LNCaP clone FGC (cell line): ENCODE measurements around the gene ZDHHC9.

Source experiments
- DNase-seq: peaks from one replicate; pipeline ENCODE4 v3.0.0-alpha.2; 2011; ENCODE audit warnings: low read depth
- H3K4me3 ChIP-seq: 2 replicates; pipeline ENCODE4 v1.5.1; 2011; ENCODE audit warnings: mild to moderate bottlenecking, low read depth, low read length, control low read depth
- TF ChIP-seq, protein P1 (sequence below): IDR thresholded peaks from 2 replicates; pipeline ENCODE4 v1.5.1; 2012; ENCODE audit warnings: mild to moderate bottlenecking; ENCODE audit not compliant: control insufficient read depth, insufficient read depth; ENCODE audit errors: extremely low read depth

The ZDHHC9 gene

DNA sequence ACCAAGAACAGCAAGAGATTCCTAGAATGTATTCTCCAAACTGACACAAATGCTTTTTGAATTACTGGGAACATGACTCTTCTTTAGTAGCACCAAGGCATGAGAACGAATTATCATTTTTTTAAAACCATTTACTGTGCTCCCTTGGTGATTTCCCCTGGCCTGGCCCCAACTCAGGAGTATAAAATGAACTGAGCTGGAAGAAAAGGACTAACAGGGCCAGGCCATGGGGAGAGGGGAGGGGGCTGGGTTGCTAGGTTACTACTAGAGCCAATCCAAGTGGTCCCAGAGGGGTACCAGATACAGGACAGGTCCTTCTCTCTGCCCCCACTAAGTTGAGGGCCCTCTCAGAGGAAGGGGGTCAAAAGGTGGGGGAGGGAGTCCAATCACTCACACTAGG, 40.8 kb downstream of the ZDHHC9 start:
- TF ChIP-seq, protein P1, sequence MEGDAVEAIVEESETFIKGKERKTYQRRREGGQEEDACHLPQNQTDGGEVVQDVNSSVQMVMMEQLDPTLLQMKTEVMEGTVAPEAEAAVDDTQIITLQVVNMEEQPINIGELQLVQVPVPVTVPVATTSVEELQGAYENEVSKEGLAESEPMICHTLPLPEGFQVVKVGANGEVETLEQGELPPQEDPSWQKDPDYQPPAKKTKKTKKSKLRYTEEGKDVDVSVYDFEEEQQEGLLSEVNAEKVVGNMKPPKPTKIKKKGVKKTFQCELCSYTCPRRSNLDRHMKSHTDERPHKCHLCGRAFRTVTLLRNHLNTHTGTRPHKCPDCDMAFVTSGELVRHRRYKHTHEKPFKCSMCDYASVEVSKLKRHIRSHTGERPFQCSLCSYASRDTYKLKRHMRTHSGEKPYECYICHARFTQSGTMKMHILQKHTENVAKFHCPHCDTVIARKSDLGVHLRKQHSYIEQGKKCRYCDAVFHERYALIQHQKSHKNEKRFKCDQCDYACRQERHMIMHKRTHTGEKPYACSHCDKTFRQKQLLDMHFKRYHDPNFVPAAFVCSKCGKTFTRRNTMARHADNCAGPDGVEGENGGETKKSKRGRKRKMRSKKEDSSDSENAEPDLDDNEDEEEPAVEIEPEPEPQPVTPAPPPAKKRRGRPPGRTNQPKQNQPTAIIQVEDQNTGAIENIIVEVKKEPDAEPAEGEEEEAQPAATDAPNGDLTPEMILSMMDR, result no peak
- H3K4me3 ChIP-seq, result no peak overlapping the region
- DNase-seq, result no peak

DNA sequence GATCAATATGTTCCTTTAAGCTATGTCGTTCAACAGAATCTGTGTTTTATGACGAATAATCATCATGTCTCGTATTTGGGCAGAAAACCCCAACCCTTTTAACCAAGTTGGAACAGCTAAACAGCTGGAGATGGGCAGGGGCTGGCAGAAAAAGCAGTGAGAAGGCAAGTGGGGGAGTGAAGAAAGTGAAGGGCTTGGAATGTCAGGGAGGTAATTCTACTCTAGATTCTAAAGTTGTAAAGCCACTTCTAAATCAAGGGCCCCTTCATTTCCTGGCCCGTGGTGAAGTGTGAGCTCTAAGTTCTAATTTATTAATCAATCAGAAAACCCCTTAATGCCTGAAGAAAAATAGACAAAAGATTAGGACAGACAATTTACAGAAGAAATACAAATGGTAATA, 43.5 kb downstream of the ZDHHC9 start:
- DNase-seq, result no peak
- H3K4me3 ChIP-seq, result no peak overlapping the region
- TF ChIP-seq, protein P1, result no peak

DNA sequence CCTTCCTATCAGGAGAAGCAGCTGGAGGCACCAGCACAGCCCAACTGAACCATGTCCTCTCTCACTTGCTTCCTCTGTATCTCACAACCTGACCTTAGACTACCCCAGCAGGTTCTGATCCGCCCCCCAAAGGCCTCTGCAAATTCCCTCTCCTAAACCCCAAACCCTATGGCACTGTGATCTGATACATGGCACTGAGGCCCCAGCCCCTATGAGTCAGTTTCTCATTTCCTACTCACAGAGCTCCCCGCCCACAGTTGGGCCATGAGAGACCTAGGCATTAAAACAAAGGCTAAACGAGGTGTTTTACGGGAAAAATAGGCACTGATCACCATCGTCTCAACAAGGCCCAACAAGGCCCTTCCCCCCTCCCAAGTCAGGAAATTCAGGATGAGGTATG, 44.8 kb downstream of the ZDHHC9 start:
- TF ChIP-seq, protein P1, result no peak
- no peak overlapping the region for H3K4me3 ChIP-seq
- DNase-seq, result no peak

DNA sequence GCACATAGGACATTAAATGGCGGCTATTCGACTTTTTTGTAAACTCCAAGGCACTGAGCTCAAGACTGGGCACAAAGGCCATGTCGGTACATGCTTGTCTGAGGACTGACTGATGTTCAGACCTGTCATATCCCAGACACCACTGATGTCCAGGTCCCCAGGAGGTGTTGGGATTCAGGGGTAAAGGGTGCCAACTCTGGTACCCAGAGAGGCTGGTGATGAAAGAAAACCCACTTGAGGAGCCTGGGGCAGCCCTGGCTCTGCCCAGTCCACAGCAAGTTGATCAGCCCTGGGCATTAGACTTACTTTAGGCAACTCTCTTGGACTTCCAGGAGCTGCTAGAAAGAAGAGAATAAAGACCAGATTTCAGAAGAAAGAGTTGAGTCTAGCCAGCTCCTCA, 45.2 kb downstream of the ZDHHC9 start:
- DNase-seq, result no peak
- TF ChIP-seq, protein P1, result no peak
- no peak overlapping the region for H3K4me3 ChIP-seq

DNA sequence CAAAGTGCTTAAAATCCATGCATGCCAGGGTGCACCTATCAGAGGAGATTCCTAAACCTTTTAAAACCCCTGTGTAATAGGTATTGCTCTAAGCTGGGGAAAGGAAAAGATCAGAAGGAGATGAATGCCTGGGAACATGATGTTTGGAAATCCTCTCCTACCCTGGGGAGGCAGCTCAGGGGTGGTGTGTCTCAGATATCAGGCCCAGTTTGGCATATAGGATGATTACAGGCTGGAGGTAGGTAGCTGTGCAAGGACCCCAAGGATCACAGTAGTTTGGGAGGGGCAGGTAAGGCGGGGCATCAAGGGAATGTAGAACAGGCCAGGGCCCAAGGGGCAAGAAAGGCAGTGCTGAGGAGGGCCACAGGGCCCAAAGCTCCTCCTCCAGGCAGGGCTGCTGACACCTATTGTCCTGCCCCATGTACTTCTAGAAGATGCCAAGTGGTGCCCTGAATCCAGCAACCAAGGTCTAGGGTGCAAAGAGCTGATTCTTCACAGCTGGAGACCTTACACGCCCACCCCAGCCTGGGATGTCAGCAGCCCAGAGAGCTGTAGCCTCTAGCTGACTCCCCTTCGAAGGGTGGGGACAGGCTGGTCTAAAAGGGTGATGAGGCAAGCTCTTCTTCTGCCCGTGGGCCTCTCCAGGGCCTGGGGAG, 46.3 kb downstream of the ZDHHC9 start:
- no peak for DNase-seq
- TF ChIP-seq, protein P1, result no peak
- no peak overlapping the region for H3K4me3 ChIP-seq

DNA sequence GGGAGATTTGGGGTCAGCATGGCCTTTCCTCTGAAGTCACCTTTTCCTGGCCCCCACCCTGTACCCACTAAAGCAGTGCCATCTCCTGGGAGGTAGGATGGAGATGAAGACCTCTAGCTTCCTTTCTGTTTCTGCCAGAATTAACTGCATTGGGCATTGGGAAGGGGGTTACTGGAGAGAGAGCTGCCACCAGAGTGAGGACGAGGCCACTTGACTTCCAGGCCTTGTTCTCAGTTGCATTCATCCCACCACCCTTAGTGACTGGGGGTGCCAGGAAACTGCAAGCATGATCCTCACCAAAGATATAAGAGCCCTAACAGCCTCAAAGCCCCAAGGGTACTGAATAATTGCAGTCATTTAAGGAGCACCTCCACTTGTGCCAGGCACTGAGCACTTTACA, 48.1 kb downstream of the ZDHHC9 start:
- DNase-seq, result no peak
- H3K4me3 ChIP-seq, result no peak overlapping the region
- TF ChIP-seq, protein P1, result no peak

DNA sequence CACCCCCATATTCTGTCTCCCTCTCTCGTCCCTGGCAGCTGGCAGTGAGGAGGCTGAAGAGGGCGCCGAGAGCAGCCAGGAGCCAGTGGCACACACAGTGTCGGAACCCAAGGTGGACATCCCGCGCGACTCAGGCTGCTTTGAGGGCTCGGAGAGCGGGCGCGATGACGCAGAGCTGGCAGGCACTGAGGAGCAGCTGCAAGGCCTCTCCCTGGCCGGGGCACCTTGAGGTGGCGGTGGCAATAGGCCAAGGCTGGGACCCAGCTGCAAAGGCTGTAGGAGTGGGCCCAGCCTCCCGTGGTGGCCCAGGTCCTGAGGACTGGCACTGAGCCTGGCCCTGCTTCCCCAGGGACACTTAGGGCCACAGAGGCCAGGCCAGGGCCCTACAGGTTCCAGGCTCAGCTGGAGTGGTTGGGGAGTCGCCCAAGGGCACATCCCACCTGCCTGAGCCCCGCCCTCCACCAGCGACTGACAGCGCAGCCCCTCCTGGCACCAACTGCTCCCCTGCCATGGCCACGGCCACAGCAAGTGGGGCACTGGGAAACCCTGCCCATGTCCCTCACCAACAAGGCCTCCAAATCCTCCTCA, 50.0 kb downstream of the ZDHHC9 start:
- no peak for DNase-seq
- TF ChIP-seq, protein P1, result no peak
- no peak overlapping the region for H3K4me3 ChIP-seq
